GM23338 (cell line): ENCODE data around the gene KATNIP. TPM values are rescaled to one million over a fixed set of nuclear protein-coding genes. Genes with fewer than 3 reads are reported as not detected.

Source experiments
- ATAC-seq: fragments of 200-7000 bp; cut with Tn5 transposase; 3 replicates; pipeline ENCODE4 v1.9.1; 2020
- DNase-seq: peaks from one replicate; pipeline ENCODE4 v3.0.0-alpha.2; 2015; ENCODE audit warnings: low spot score
- H2AFZ ChIP-seq: fragments of 200-600 bp; sonication (generic); 2 replicates; pipeline ENCODE4 v1.8.0; 2016; ENCODE audit warnings: antibody characterized with exemption, mild to moderate bottlenecking, moderate library complexity
- H3F3A ChIP-seq: fragments of 200-600 bp; sonication (generic); replicated peaks from 2 replicates; pipeline ENCODE4 v1.8.0; 2017; ENCODE audit warnings: antibody characterized with exemption, mixed run types, low read depth
- H3K27ac ChIP-seq: fragments of 200-600 bp; sonication (generic); 2 replicates; pipeline ENCODE4 v1.6.1; 2016; ENCODE audit warnings: low read depth
- H3K27me3 ChIP-seq: fragments of 200-600 bp; sonication (generic); 2 replicates; pipeline ENCODE4 v1.8.0; 2016; ENCODE audit warnings: mild to moderate bottlenecking, mixed run types, moderate library complexity; ENCODE audit not compliant: insufficient read depth
- H3K36me3 ChIP-seq: fragments of 200-600 bp; sonication (generic); 2 replicates; pipeline ENCODE4 v1.8.0; 2016; ENCODE audit warnings: mild to moderate bottlenecking; ENCODE audit not compliant: insufficient read depth
- H3K4me1 ChIP-seq: fragments of 200-600 bp; sonication (generic); 2 replicates; pipeline ENCODE4 v1.8.0; 2016; ENCODE audit warnings: mild to moderate bottlenecking, moderate library complexity; ENCODE audit not compliant: insufficient read depth
- H3K4me2 ChIP-seq: fragments of 200-600 bp; sonication (generic); 2 replicates; pipeline ENCODE4 v1.7.1; 2017; ENCODE audit warnings: mixed run types
- H3K4me3 ChIP-seq: fragments of 200-600 bp; sonication (generic); 2 replicates; pipeline ENCODE4 v1.6.1; 2016; ENCODE audit warnings: mixed run types
- H3K79me2 ChIP-seq: fragments of 200-600 bp; sonication (generic); replicated peaks from 2 replicates; pipeline ENCODE4 v1.8.0; 2017; ENCODE audit warnings: mild to moderate bottlenecking; ENCODE audit not compliant: insufficient read depth
- H3K9me2 ChIP-seq: fragments of 200-600 bp; sonication (generic); 2 replicates; pipeline ENCODE4 v1.8.0; 2017; ENCODE audit not compliant: insufficient read depth
- H4K20me1 ChIP-seq: fragments of 200-600 bp; sonication (generic); replicated peaks from 2 replicates; pipeline ENCODE4 v1.8.0; 2017; ENCODE audit warnings: mild to moderate bottlenecking; ENCODE audit not compliant: insufficient read depth
- H3K27ac Mint-ChIP-seq: 2 replicates; pipeline ENCODE4 v1.8.0; 2020; ENCODE audit warnings: inconsistent platforms, mild to moderate bottlenecking, moderate library complexity, mixed read lengths
- H3K27me3 Mint-ChIP-seq: 3 replicates; pipeline ENCODE4 v1.8.0; 2022; ENCODE audit warnings: low read depth, mild to moderate bottlenecking, moderate library complexity, mixed read lengths, inconsistent platforms; ENCODE audit not compliant: insufficient read depth, poor library complexity
- H3K36me3 Mint-ChIP-seq: 3 replicates; pipeline ENCODE4 v1.8.0; 2021; ENCODE audit warnings: low read depth, mild to moderate bottlenecking, inconsistent platforms, moderate library complexity, mixed read lengths
- H3K4me1 Mint-ChIP-seq: 3 replicates; pipeline ENCODE4 v1.8.0; 2020; ENCODE audit warnings: mild to moderate bottlenecking, inconsistent platforms, mixed read lengths
- H3K4me3 Mint-ChIP-seq: 3 replicates; pipeline ENCODE4 v1.8.0; 2021; ENCODE audit warnings: moderate library complexity, mild to moderate bottlenecking, inconsistent platforms, mixed read lengths
- H3K9me3 Mint-ChIP-seq: 3 replicates; pipeline ENCODE4 v1.8.0; 2020; ENCODE audit warnings: moderate library complexity, mild to moderate bottlenecking, inconsistent platforms, mixed read lengths
- CREB1 ChIP-seq: fragments of 250-450 bp; sonication (Bioruptor Pico); IDR thresholded peaks from 2 replicates; pipeline ENCODE4 v1.5.0; 2020; ENCODE audit warnings: low read depth, mild to moderate bottlenecking, moderate library complexity
- CTCF ChIP-seq, 2 experiments: fragments of 200-600 bp in 1 of 2; sonication (generic) in 1 of 2; conservative IDR thresholded peaks; 2 replicates each; pipeline versions ENCODE4 v1.5.1 to v1.6.1; 2016 to 2017; ENCODE audit warnings: antibody characterized with exemption in 2 of 2, low read depth in 2 of 2, mild to moderate bottlenecking in 2 of 2, moderate library complexity in 1 of 2
- ETS1 ChIP-seq: IDR thresholded peaks from 2 replicates; pipeline ENCODE4 v1.6.1; 2016; ENCODE audit warnings: antibody characterized with exemption
- EZH2 ChIP-seq: fragments of 200-600 bp; sonication (generic); IDR thresholded peaks from one replicate; pipeline ENCODE4 v1.8.0; 2017; ENCODE audit warnings: antibody characterized with exemption, mild to moderate bottlenecking, low read depth; ENCODE audit not compliant: unreplicated experiment
- EZH2phosphoT487 ChIP-seq: fragments of 200-600 bp; sonication (generic); IDR thresholded peaks from one replicate; pipeline ENCODE4 v1.8.1; 2018; ENCODE audit warnings: antibody characterized with exemption; ENCODE audit not compliant: unreplicated experiment
- JUNB ChIP-seq: IDR thresholded peaks from one replicate; pipeline ENCODE4 v1.6.1; 2016; ENCODE audit warnings: antibody characterized with exemption; ENCODE audit not compliant: unreplicated experiment
- NANOG ChIP-seq: IDR thresholded peaks from 2 replicates; pipeline ENCODE4 v1.6.1; 2016; ENCODE audit warnings: antibody characterized with exemption, borderline replicate concordance
- POLR2AphosphoS5 ChIP-seq: IDR thresholded peaks from 2 replicates; pipeline ENCODE4 v1.6.1; 2016; ENCODE audit warnings: antibody characterized with exemption, low read depth
- REST ChIP-seq: IDR thresholded peaks from one replicate; pipeline ENCODE4 v1.6.1; 2018; ENCODE audit warnings: antibody characterized with exemption; ENCODE audit not compliant: unreplicated experiment
- STAT1 ChIP-seq: IDR thresholded peaks from one replicate; pipeline ENCODE4 v1.6.1; 2016; ENCODE audit warnings: antibody characterized with exemption; ENCODE audit not compliant: unreplicated experiment
- ZNF114 ChIP-seq: fragments of 250-450 bp; sonication (Bioruptor Pico); IDR thresholded peaks from 2 replicates; pipeline ENCODE4 v1.5.0; 2020; ENCODE audit warnings: mild to moderate bottlenecking, moderate library complexity
- ZNF331 ChIP-seq: fragments of 250-450 bp; sonication (Bioruptor Pico); IDR thresholded peaks from 2 replicates; pipeline ENCODE4 v1.5.0; 2020; ENCODE audit warnings: low read depth, mild to moderate bottlenecking, moderate library complexity
- polyA plus RNA-seq: library from polyadenylated mRNA; unstranded; fragments of >200 nt; fragmentation: Nextera tagmentation; extraction: Ambion mirVana; gene quantifications from 2 replicates; pipeline ENCODE4 v1.2.1, GENCODE V29; 2016
- total RNA-seq: library from RNA; depleted of rRNA; stranded (reverse); fragments of >200 nt; shearing (Covaris generic); gene quantifications from 2 replicates; pipeline ENCODE4 v1.2.3, GENCODE V29; 2014

KATNIP gene
- total and polyA plus RNA-seq, 2 experiments from 2014 or later = 7.0 to 11.8 TPM

- no peak for TF ChIP-seq REST
- no peak for TF ChIP-seq STAT1
- no peak for TF ChIP-seq EZH2
- no peak for TF ChIP-seq EZH2phosphoT487
- no peak for TF ChIP-seq CTCF (conservative IDR thresholded peaks at IDR 0.05; ENCODE audit: low read depth in 2 of 2)
- no peak for TF ChIP-seq JUNB
- TF ChIP-seq ZNF331 (CRISPR knock-in tag) = no peak
Observed at GRCh38 chr16:27566417-27566816, 16.5 kb downstream of the KATNIP start (continued).

GRCh38 chr16:27568077-27568476 lies 18.1 kb downstream of the KATNIP start:
- H3K27me3 Mint-ChIP-seq = no peaks in the 10 kb centered on the region
- no peak overlapping the region for H3K4me2 ChIP-seq
- H4K20me1 ChIP-seq = no peaks in the 10 kb centered on the region; the same call in none of the 2 replicates
- no peak overlapping the region for H3K4me3 Mint-ChIP-seq
- no peak overlapping the region for H3K27ac Mint-ChIP-seq
- no peaks in the 10 kb centered on the region for H3K79me2 ChIP-seq
- no peaks in the 10 kb centered on the region for H3K27me3 ChIP-seq
- H3F3A ChIP-seq = no peaks in the 10 kb centered on the region
- no peaks in the 10 kb centered on the region for H3K4me1 Mint-ChIP-seq
- H3K9me2 ChIP-seq = no peaks in the 10 kb centered on the region
- H3K4me1 ChIP-seq = no peaks in the 10 kb centered on the region
- H2AFZ ChIP-seq = no peak overlapping the region
- H3K4me3 ChIP-seq = no peak overlapping the region
- DNase-seq (no peak), ATAC-seq (no peak)
- no peaks in the 10 kb centered on the region for H3K9me3 Mint-ChIP-seq
- no peaks in the 10 kb centered on the region for H3K36me3 ChIP-seq
- H3K36me3 Mint-ChIP-seq = no peaks in the 10 kb centered on the region
- no peak overlapping the region for H3K27ac ChIP-seq
- no peak for TF ChIP-seq EZH2
- TF ChIP-seq REST = no peak
- TF ChIP-seq JUNB = no peak
- TF ChIP-seq ZNF331 (CRISPR knock-in tag) = no peak
- TF ChIP-seq CTCF (conservative IDR thresholded peaks at IDR 0.05; ENCODE audit: low read depth in 2 of 2) = no peak
- no peak for TF ChIP-seq ETS1
- TF ChIP-seq STAT1 = no peak
- TF ChIP-seq ZNF114 (CRISPR knock-in tag) = no peak
- TF ChIP-seq CREB1 = no peak
- TF ChIP-seq NANOG = no peak
- no peak for TF ChIP-seq POLR2AphosphoS5
